ENCODE results near the gene TLN1.

DNA sequence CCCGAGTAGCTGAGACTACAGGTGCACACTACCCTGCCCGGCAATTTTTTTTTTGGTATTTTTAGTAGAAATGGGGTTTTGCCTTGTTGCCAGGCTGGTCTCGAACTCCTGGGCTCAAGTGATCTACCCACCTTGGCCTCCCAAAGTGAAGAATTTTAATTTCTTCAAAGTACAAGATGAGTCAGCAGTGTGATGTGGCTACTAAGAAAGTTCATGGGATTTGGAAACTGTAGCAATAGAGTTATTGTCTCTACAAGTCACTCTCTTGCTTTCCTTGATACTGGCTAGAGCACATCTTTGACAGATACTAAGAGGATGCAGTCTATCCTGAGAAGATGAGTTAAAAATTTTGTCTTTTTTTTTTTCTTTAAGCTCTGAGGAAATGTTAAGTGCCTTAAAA lies 2.1 kb upstream of the TLN1 start:
- TF ChIP-seq CTCF (IDR thresholded peaks at IDR 0.05) (no peak), POLR2A (IDR thresholded peaks at IDR 0.05) (no peak)

All from heart left ventricle (tissue), 13 donors.